H1 (cell line): Measurements from ENCODE around the gene LMX1A. TPM values are rescaled to one million over a fixed set of nuclear protein-coding genes. Genes with fewer than 3 reads are reported as not detected.

Experiments used
- ASH2L ChIP-seq: fragments of 200-600, 300-600 bp; sonication (generic); IDR thresholded peaks from one replicate; pipeline ENCODE4 v1.7.1; 2017; ENCODE audit warnings: low read length
- BACH1 ChIP-seq: IDR thresholded peaks from 2 replicates; pipeline ENCODE4 v1.6.1; 2012; ENCODE audit warnings: low read length, improper control_type of control experiment
- BRCA1 ChIP-seq: IDR thresholded peaks from 2 replicates; pipeline ENCODE4 v1.6.1; 2012; ENCODE audit warnings: low read depth, low read length, improper control_type of control experiment
- GABPA ChIP-seq: IDR thresholded peaks from 2 replicates; pipeline ENCODE4 v1.6.1; 2011; ENCODE audit warnings: mild to moderate bottlenecking, low read length, moderate library complexity, borderline replicate concordance; ENCODE audit not compliant: insufficient read depth
- NANOG ChIP-seq: IDR thresholded peaks from 2 replicates; pipeline ENCODE4 v1.6.1; 2011; ENCODE audit warnings: low read length, low read depth, mild to moderate bottlenecking, inconsistent platforms; ENCODE audit not compliant: insufficient read depth, poor library complexity, severe bottlenecking
- RNF2 ChIP-seq: fragments of 200-900, 300-1000 bp; sonication (generic); IDR thresholded peaks from 2 replicates; pipeline ENCODE4 v1.7.1; 2016; ENCODE audit warnings: borderline replicate concordance, low read depth, mild to moderate bottlenecking, antibody characterized with exemption, low read length; ENCODE audit not compliant: poor library complexity, severe bottlenecking; ENCODE audit errors: missing control alignments
- RXRA ChIP-seq: IDR thresholded peaks from 2 replicates; pipeline ENCODE4 v1.6.1; 2011; ENCODE audit warnings: low read depth, mild to moderate bottlenecking, low read length, moderate library complexity; ENCODE audit not compliant: insufficient read depth
- SAP30 ChIP-seq: fragments of 300-600 bp; sonication (generic); IDR thresholded peaks from 2 replicates; pipeline ENCODE4 v1.7.1; 2012; ENCODE audit warnings: low read length, moderate library complexity, mild to moderate bottlenecking, inconsistent platforms; ENCODE audit not compliant: insufficient read depth, insufficient replicate concordance
- SP4 ChIP-seq: IDR thresholded peaks from 2 replicates; pipeline ENCODE4 v1.6.1; 2012; ENCODE audit warnings: low read length, inconsistent platforms
- TCF12 ChIP-seq: IDR thresholded peaks from 2 replicates; pipeline ENCODE4 v1.6.1; 2011; ENCODE audit warnings: low read depth, mild to moderate bottlenecking, low read length
- polyA plus RNA-seq, 7 experiments: library from polyadenylated mRNA; depleted of rRNA in 3 of 7; stranded (reverse) in 5 of 7; unstranded in 2 of 7; fragments of >200 nt in 5 of 7; fragments of 200-250 nt in 2 of 7; gene quantifications; 1 replicate in 5 of 7; 2 replicates in 1 of 7; 4 replicates in 1 of 7; pipeline versions ENCODE4 v1.2.1 to v1.2.3, GENCODE V29; 2011 to 2013; ENCODE audit warnings: missing spikeins in 2 of 7, mixed read lengths in 2 of 7
- total RNA-seq: library from RNA; stranded (reverse); fragmentation: NEBNext Ultra II Directional; extraction: Animal tissue kit (Norgen Biotek cat#: 25700); gene quantifications from 2 replicates; pipeline ENCODE4 v1.2.1, GENCODE V29; 2021
- TF ChIP-seq, protein P1 (sequence below): fragments of 300-600 bp; sonication (generic); IDR thresholded peaks from 2 replicates; pipeline ENCODE4 v1.7.1; 2012; ENCODE audit warnings: low read length, moderate library complexity, mild to moderate bottlenecking, inconsistent platforms; ENCODE audit not compliant: insufficient replicate concordance

The LMX1A gene
- total and polyA plus RNA-seq, 2 of the 8 experiments (the other 6 are each of a cell fraction or from before 2014, with no cell fraction given): not detected

DNA sequence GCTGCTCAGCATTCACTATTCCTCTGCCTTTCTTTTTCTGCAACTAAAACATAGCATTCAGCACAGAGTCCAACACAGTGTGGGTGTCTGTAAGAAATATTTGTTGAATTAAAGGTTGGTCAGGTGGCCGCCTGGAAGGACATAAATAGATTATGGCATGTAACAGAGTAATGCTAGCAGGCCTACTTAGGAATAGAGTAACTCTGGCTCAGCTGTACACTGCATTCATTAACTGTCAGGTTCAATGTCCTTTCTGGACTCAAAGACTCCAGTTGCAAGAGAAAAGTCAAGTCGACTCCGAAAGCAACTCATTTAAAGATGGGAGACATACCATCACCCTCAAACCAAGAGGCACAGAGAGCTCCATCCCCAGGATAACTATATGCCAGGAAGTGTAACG lies 116.0 kb downstream of the LMX1A start (continued):
- TF ChIP-seq, protein P1, sequence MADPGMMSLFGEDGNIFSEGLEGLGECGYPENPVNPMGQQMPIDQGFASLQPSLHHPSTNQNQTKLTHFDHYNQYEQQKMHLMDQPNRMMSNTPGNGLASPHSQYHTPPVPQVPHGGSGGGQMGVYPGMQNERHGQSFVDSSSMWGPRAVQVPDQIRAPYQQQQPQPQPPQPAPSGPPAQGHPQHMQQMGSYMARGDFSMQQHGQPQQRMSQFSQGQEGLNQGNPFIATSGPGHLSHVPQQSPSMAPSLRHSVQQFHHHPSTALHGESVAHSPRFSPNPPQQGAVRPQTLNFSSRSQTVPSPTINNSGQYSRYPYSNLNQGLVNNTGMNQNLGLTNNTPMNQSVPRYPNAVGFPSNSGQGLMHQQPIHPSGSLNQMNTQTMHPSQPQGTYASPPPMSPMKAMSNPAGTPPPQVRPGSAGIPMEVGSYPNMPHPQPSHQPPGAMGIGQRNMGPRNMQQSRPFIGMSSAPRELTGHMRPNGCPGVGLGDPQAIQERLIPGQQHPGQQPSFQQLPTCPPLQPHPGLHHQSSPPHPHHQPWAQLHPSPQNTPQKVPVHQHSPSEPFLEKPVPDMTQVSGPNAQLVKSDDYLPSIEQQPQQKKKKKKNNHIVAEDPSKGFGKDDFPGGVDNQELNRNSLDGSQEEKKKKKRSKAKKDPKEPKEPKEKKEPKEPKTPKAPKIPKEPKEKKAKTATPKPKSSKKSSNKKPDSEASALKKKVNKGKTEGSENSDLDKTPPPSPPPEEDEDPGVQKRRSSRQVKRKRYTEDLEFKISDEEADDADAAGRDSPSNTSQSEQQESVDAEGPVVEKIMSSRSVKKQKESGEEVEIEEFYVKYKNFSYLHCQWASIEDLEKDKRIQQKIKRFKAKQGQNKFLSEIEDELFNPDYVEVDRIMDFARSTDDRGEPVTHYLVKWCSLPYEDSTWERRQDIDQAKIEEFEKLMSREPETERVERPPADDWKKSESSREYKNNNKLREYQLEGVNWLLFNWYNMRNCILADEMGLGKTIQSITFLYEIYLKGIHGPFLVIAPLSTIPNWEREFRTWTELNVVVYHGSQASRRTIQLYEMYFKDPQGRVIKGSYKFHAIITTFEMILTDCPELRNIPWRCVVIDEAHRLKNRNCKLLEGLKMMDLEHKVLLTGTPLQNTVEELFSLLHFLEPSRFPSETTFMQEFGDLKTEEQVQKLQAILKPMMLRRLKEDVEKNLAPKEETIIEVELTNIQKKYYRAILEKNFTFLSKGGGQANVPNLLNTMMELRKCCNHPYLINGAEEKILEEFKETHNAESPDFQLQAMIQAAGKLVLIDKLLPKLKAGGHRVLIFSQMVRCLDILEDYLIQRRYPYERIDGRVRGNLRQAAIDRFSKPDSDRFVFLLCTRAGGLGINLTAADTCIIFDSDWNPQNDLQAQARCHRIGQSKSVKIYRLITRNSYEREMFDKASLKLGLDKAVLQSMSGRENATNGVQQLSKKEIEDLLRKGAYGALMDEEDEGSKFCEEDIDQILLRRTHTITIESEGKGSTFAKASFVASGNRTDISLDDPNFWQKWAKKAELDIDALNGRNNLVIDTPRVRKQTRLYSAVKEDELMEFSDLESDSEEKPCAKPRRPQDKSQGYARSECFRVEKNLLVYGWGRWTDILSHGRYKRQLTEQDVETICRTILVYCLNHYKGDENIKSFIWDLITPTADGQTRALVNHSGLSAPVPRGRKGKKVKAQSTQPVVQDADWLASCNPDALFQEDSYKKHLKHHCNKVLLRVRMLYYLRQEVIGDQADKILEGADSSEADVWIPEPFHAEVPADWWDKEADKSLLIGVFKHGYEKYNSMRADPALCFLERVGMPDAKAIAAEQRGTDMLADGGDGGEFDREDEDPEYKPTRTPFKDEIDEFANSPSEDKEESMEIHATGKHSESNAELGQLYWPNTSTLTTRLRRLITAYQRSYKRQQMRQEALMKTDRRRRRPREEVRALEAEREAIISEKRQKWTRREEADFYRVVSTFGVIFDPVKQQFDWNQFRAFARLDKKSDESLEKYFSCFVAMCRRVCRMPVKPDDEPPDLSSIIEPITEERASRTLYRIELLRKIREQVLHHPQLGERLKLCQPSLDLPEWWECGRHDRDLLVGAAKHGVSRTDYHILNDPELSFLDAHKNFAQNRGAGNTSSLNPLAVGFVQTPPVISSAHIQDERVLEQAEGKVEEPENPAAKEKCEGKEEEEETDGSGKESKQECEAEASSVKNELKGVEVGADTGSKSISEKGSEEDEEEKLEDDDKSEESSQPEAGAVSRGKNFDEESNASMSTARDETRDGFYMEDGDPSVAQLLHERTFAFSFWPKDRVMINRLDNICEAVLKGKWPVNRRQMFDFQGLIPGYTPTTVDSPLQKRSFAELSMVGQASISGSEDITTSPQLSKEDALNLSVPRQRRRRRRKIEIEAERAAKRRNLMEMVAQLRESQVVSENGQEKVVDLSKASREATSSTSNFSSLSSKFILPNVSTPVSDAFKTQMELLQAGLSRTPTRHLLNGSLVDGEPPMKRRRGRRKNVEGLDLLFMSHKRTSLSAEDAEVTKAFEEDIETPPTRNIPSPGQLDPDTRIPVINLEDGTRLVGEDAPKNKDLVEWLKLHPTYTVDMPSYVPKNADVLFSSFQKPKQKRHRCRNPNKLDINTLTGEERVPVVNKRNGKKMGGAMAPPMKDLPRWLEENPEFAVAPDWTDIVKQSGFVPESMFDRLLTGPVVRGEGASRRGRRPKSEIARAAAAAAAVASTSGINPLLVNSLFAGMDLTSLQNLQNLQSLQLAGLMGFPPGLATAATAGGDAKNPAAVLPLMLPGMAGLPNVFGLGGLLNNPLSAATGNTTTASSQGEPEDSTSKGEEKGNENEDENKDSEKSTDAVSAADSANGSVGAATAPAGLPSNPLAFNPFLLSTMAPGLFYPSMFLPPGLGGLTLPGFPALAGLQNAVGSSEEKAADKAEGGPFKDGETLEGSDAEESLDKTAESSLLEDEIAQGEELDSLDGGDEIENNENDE: no peak
- TF ChIP-seq RXRA (no peak), TCF12 (no peak), BACH1 (no peak), NANOG (no peak), SP4 (no peak), RNF2 (no peak), ASH2L (no peak), SAP30 (no peak), BRCA1 (no peak), GABPA (no peak)
